B cell (primary cell): ENCODE data around the gene TRIM46.
"Not testable (repeated sequence)": the region's sequence is repeated elsewhere in the genome, so short reads cannot be mapped to it uniquely, and the experiment has no call there.

Source experiments
- EZH2 ChIP-seq: IDR thresholded peaks from 2 replicates; pipeline ENCODE4 v1.6.1; 2012; ENCODE audit warnings: borderline replicate concordance, low read depth, mild to moderate bottlenecking, moderate library complexity, low read length; ENCODE audit not compliant: insufficient read depth, poor library complexity, severe bottlenecking
- TF ChIP-seq, protein P1 (sequence below): fragments of 200-600 bp; IDR thresholded peaks from one replicate; pipeline ENCODE4 v1.8.0; 2022; ENCODE audit warnings: antibody characterized with exemption, mild to moderate bottlenecking

GRCh38 chr1:155212051-155212440, 38.4 kb downstream of the TRIM46 start:
- TF ChIP-seq, protein P1, sequence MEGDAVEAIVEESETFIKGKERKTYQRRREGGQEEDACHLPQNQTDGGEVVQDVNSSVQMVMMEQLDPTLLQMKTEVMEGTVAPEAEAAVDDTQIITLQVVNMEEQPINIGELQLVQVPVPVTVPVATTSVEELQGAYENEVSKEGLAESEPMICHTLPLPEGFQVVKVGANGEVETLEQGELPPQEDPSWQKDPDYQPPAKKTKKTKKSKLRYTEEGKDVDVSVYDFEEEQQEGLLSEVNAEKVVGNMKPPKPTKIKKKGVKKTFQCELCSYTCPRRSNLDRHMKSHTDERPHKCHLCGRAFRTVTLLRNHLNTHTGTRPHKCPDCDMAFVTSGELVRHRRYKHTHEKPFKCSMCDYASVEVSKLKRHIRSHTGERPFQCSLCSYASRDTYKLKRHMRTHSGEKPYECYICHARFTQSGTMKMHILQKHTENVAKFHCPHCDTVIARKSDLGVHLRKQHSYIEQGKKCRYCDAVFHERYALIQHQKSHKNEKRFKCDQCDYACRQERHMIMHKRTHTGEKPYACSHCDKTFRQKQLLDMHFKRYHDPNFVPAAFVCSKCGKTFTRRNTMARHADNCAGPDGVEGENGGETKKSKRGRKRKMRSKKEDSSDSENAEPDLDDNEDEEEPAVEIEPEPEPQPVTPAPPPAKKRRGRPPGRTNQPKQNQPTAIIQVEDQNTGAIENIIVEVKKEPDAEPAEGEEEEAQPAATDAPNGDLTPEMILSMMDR, result not testable (repeated sequence)
- not testable (repeated sequence) for TF ChIP-seq EZH2
